A549 (cell line): ENCODE results near the gene JMJD8. TPM values are rescaled to one million over a fixed set of nuclear protein-coding genes. Genes with fewer than 3 reads are reported as not detected.

ENCODE experiments used
- ATAC-seq, 2 experiments: fragments of 200-7000 bp in 1 of 2; fragments of >200 bp in 1 of 2; cut with Nextera tagmentation in 1 of 2; cut with Tn5 transposase in 1 of 2; 3 replicates each; pipeline versions ENCODE4 v1.8.0 to v1.9.1; 2018 to 2020; ENCODE audit warnings: mild to moderate bottlenecking in 1 of 2, moderate library complexity in 1 of 2
- CTCF ChIA-PET: fragments of 300-600 bp; sonication (Branson Sonifier 250); formaldehyde crosslinking; extraction: SDS; loops from one replicate; lab custom pipeline; 2021; ENCODE audit warnings: antibody characterized with exemption, inconsistent platforms; lab: Yijun Ruan, JAX
- POLR2A ChIA-PET: fragments of 350-600 bp; formaldehyde crosslinking; extraction: SDS; loops from one replicate; lab custom pipeline; 2021; ENCODE audit warnings: antibody characterized with exemption, inconsistent platforms; lab: Yijun Ruan, JAX
- DNase-seq, 2 experiments: peaks; one replicate each; pipeline versions ENCODE4 v3.0.0 to v3.0.0-alpha.2; 2011 to 2016; ENCODE audit warnings: low read depth in 1 of 2, low spot score in 1 of 2
- FAIRE-seq: peaks from 2 replicates; lab custom pipeline; 2011; peaks lifted over from hg19 to GRCh38; lab: Jason Lieb, UNC
- H3K27ac ChIP-seq, 2 experiments: fragments of >200 bp; sonication (Bioruptor Twin); formaldehyde crosslinking; 3 replicates each; pipeline ENCODE4 v1.5.1; 2016 to 2017
- H3K4me1 ChIP-seq: fragments of >200 bp; sonication (Bioruptor Twin); formaldehyde crosslinking; 3 replicates; pipeline ENCODE4 v1.6.1; 2016
- H3K4me2 ChIP-seq: fragments of >200 bp; sonication (Bioruptor Twin); formaldehyde crosslinking; 3 replicates; pipeline ENCODE4 v1.6.1; 2016
- H3K4me3 ChIP-seq: fragments of >200 bp; sonication (Bioruptor Twin); formaldehyde crosslinking; 3 replicates; pipeline ENCODE4 v1.5.1; 2016
- H3K9me3 ChIP-seq: fragments of >200 bp; sonication (Bioruptor Twin); formaldehyde crosslinking; 3 replicates; pipeline ENCODE4 v1.6.1; 2016
- ATOH8 ChIP-seq: fragments of 250-450 bp; sonication (Bioruptor Pico); IDR thresholded peaks from 2 replicates; pipeline ENCODE4 v1.5.0; 2020; ENCODE audit warnings: low read depth, mild to moderate bottlenecking, moderate library complexity
- CHD4 ChIP-seq: fragments of 200-600 bp; sonication (generic); IDR thresholded peaks from 2 replicates; pipeline ENCODE4 v1.6.1; 2016; ENCODE audit warnings: antibody characterized with exemption, mild to moderate bottlenecking, borderline replicate concordance
- EHMT2 ChIP-seq: fragments of 200-600 bp; sonication (generic); IDR thresholded peaks from 2 replicates; pipeline ENCODE4 v1.6.1; 2016; ENCODE audit warnings: antibody characterized with exemption, low read depth, mild to moderate bottlenecking, moderate library complexity
- EP300 ChIP-seq, 2 experiments: fragments of >200 bp; sonication (Bioruptor Twin); formaldehyde crosslinking; IDR thresholded peaks; 2 replicates in 1 of 2; 3 replicates in 1 of 2; pipeline ENCODE4 v1.6.1; 2016 to 2017
- ESRRA ChIP-seq: fragments of 150-350 bp; IDR thresholded peaks from 2 replicates; pipeline ENCODE4 v1.6.1; 2014; ENCODE audit warnings: mild to moderate bottlenecking, low read length, borderline replicate concordance
- FOSL2 ChIP-seq, 2 experiments: fragments of 450-650 bp in 1 of 2; fragments of >200 bp in 1 of 2; sonication (Bioruptor Twin) in 1 of 2; formaldehyde crosslinking; IDR thresholded peaks; 2 replicates each; pipeline versions ENCODE4 v1.5.0 to v1.6.1; 2016 to 2020; ENCODE audit warnings: mild to moderate bottlenecking in 1 of 2, moderate library complexity in 1 of 2
- HOXB13 ChIP-seq: fragments of 250-450 bp; sonication (Bioruptor Pico); IDR thresholded peaks from 2 replicates; pipeline ENCODE4 v1.5.0; 2020; ENCODE audit warnings: low read depth, mild to moderate bottlenecking, moderate library complexity
- JUNB ChIP-seq: fragments of >200 bp; sonication (Bioruptor Twin); formaldehyde crosslinking; IDR thresholded peaks from 2 replicates; pipeline ENCODE4 v1.6.1; 2016
- KDM1A ChIP-seq: fragments of 200-600 bp; sonication (generic); IDR thresholded peaks from 2 replicates; pipeline ENCODE4 v1.6.1; 2016; ENCODE audit warnings: low read depth, mild to moderate bottlenecking
- MAFK ChIP-seq: fragments of 450-650 bp; IDR thresholded peaks from 2 replicates; pipeline ENCODE4 v1.6.1; 2014; ENCODE audit not compliant: partially characterized antibody
- MAZ ChIP-seq: fragments of 150-350 bp; IDR thresholded peaks from 2 replicates; pipeline ENCODE4 v1.6.1; 2014; ENCODE audit warnings: antibody characterized with exemption, low read depth, low read length, borderline replicate concordance
- MYC ChIP-seq: IDR thresholded peaks from 2 replicates; pipeline ENCODE4 v1.6.1; 2012; ENCODE audit warnings: mild to moderate bottlenecking, inconsistent platforms, low read length, improper control_type of control experiment, borderline replicate concordance
- PBX3 ChIP-seq: IDR thresholded peaks from 2 replicates; pipeline ENCODE4 v1.6.1; 2012
- RARB ChIP-seq: fragments of 250-450 bp; sonication (Bioruptor Pico); IDR thresholded peaks from 2 replicates; pipeline ENCODE4 v1.8.0; 2021; ENCODE audit warnings: mild to moderate bottlenecking, moderate library complexity
- REST ChIP-seq: fragments of 200-600 bp; sonication (generic); IDR thresholded peaks from 2 replicates; pipeline ENCODE4 v1.6.1; 2016; ENCODE audit warnings: antibody characterized with exemption, mild to moderate bottlenecking, moderate library complexity
- RNF2 ChIP-seq: fragments of 200-600 bp; sonication (generic); IDR thresholded peaks from 2 replicates; pipeline ENCODE4 v1.6.1; 2016; ENCODE audit warnings: low read depth, mild to moderate bottlenecking, antibody characterized with exemption, moderate library complexity, borderline replicate concordance
- ZFP36 ChIP-seq: fragments of 450-650 bp; IDR thresholded peaks from 2 replicates; pipeline ENCODE4 v1.6.1; 2014; ENCODE audit warnings: borderline replicate concordance; ENCODE audit not compliant: partially characterized antibody
- WGBS: methylation state at CpG from one replicate; pipeline ENCODE4 v1.1.6; 2017; ENCODE audit errors: missing lambda C conversion rate; 5-methylcytosine and 5-hydroxymethylcytosine counted together
- polyA plus RNA-seq, 4 experiments: library from polyadenylated mRNA; depleted of rRNA in 3 of 4; stranded (reverse); fragments of >200 nt; fragmentation: RNase III in 1 of 4; extraction: RNeasy Plus Mini Kit Qiagen cat#74134 plus additional on column Dnase treatment in 1 of 4; gene quantifications; 2 replicates in 3 of 4; 3 replicates in 1 of 4; pipeline ENCODE4 v1.2.3, GENCODE V29; 2011 to 2017

JMJD8 gene
- polyA plus RNA-seq, 2 of the 4 experiments (the other 2 are of a cell fraction), result 37.5 to 72.6 TPM

GRCh38 chr16:711084-711483 lies 26.9 kb upstream of the JMJD8 start:
- peaks cover 62% of the 10 kb centered on the region for H3K4me1 ChIP-seq
- ChIA-PET CTCF (interaction anchor here (0.7 to 25.1 kb wide), 12 partner anchors 9 to 345 kb away, joined by 3 to 656 read pairs (median 10); partner anchors contain the start of genes ANTKMT, CCDC78, CHTF18 and CIAO3), POLR2A (no interaction called here)
- WGBS, result 63% methylated on average over 12 of the region's 12 CpGs
- ATAC-seq (no peak), DNase-seq (no peak), FAIRE-seq (no peak)
- no peaks in the 10 kb centered on the region for H3K9me3 ChIP-seq
- no peak overlapping the region for H3K4me3 ChIP-seq
- no peak for TF ChIP-seq ATOH8 (CRISPR knock-in tag)
- TF ChIP-seq KDM1A, result peak; percentile 72; the same call in 1 of the 2 replicates
- no peak for TF ChIP-seq MAZ
- TF ChIP-seq ESRRA, result no peak
- no peak for TF ChIP-seq ZFP36
- TF ChIP-seq PBX3, result no peak
- peak overlapping the region; percentile 70 for H3K4me2 ChIP-seq
- H3K27ac ChIP-seq, result peak overlapping the region; percentile 86 to 99; a peak in 5 of 6 replicates

- Histone ChIP-seq H3K4me3 (no peak overlapping the region), H3K4me2 (peak overlapping the region; percentile 40; the same call in 1 of the 3 replicates), H3K27ac (peak overlapping the region; percentile 25 to 99; a peak in 4 of 6 replicates), H3K9me3 (no peaks in the 10 kb centered on the region), H3K4me1 (peaks cover 64% of the 10 kb centered on the region)
- POLR2A ChIA-PET, result interaction anchor here (1.3 to 1.5 kb wide), 2 partner anchors 9 to 11 kb away, joined by 4 to 7 read pairs; no protein-coding TSS in a partner anchor
- 81% methylated on average over 17 of the region's 21 CpGs for WGBS
- no peak for FAIRE-seq
- no peak for TF ChIP-seq EHMT2
- no peak for TF ChIP-seq MYC
- TF ChIP-seq CHD4, result no peak
- TF ChIP-seq FOSL2 (IDR thresholded peaks at IDR 0.05), result no peak
- TF ChIP-seq FOSL2 (CRISPR knock-in tag; IDR thresholded peaks at IDR 0.05), result no peak
- TF ChIP-seq RNF2, result no peak
- no peak for TF ChIP-seq EP300 (IDR thresholded peaks at IDR 0.05)
- TF ChIP-seq MAFK, result no peak
- no peak for TF ChIP-seq JUNB
- no peak for TF ChIP-seq HOXB13 (CRISPR knock-in tag)
- no peak for TF ChIP-seq REST
- no peak for TF ChIP-seq RARB (CRISPR knock-in tag)
- no peak for TF ChIP-seq PBX3
- no peak for TF ChIP-seq KDM1A
- DNase-seq, result no peak
- no peak for ATAC-seq
- CTCF ChIA-PET, result interaction anchor here (0.7 to 25.1 kb wide), 14 partner anchors 8 to 345 kb away, joined by 3 to 656 read pairs (median 8); partner anchors contain the start of genes ANTKMT, CCDC78, CHTF18 and CIAO3
Observed at GRCh38 chr16:710500-711075, 26.5 kb upstream of the JMJD8 start.
